ENCODE data around the gene EEF1G. TPM values are rescaled to one million over a fixed set of nuclear protein-coding genes. Genes with fewer than 3 reads are reported as not detected.
A peak's percentile ranks its signal among the peaks of the same experiment; 100 is the strongest.

The EEF1G gene
- total and polyA plus RNA-seq, 9 of the 15 experiments (the other 6 are each of a cell fraction or from before 2014, with no cell fraction given), result 985 to 2,349 (median 2,035) TPM

GRCh38 chr11:62621567-62622470 lies 48.1 kb upstream of the EEF1G start, which contains the start of gene B3GAT3 (continued):
- no peak; the same call in 1 of the 2 replicates for TF ChIP-seq GATAD2B (IDR thresholded peaks at IDR 0.05; ENCODE audit: borderline replicate concordance)
- peak; percentile 53; the same call in 1 of the 2 replicates for TF ChIP-seq TARDBP (IDR thresholded peaks at IDR 0.05)
- TF ChIP-seq MBD2 (IDR thresholded peaks at IDR 0.05; ENCODE audit: borderline replicate concordance, low read depth), result 0 out of 2 replicates have a peak, but pooled peaks have one; percentile 37
- TF ChIP-seq ZNF347 (CRISPR knock-in tag; IDR thresholded peaks at IDR 0.05; ENCODE audit: low read depth), result no peak
- no peak for TF ChIP-seq CREB5 (CRISPR knock-in tag; IDR thresholded peaks at IDR 0.05)
- TF ChIP-seq PTRF (tag; IDR thresholded peaks at IDR 0.05), result no peak
- peak; percentile 88 for TF ChIP-seq E2F1 (CRISPR knock-in tag; IDR thresholded peaks at IDR 0.05)
- no peak for TF ChIP-seq POU5F1 (IDR thresholded peaks at IDR 0.05; ENCODE audit: borderline replicate concordance, low read depth, low read length, partially characterized antibody)
- no peak for TF ChIP-seq NFRKB (IDR thresholded peaks at IDR 0.05; ENCODE audit: low read depth)
- peak; percentile 82; the same call in 1 of the 2 replicates for TF ChIP-seq NCOA1 (IDR thresholded peaks at IDR 0.05; ENCODE audit: low read depth)
- TF ChIP-seq ZNF583 (CRISPR knock-in tag; IDR thresholded peaks at IDR 0.05), result no peak
- TF ChIP-seq ZFPM2 (CRISPR knock-in tag; IDR thresholded peaks at IDR 0.05), result no peak
- TF ChIP-seq POLR2AphosphoS2 (IDR thresholded peaks at IDR 0.05; ENCODE audit: low read length), result peak; percentile 99
- TF ChIP-seq TAF1 (IDR thresholded peaks at IDR 0.05; ENCODE audit: control insufficient read depth, extremely low read depth, insufficient read depth, low read length, severe bottlenecking), result peak; percentile 62
- peak; percentile 67 for TF ChIP-seq CTCFL (IDR thresholded peaks at IDR 0.05; ENCODE audit: borderline replicate concordance, insufficient read depth, low read depth, low read length, poor library complexity, severe bottlenecking)
- TF ChIP-seq ZNF766 (CRISPR knock-in tag; conservative IDR thresholded peaks at IDR 0.05), result 0 out of 2 replicates have a peak, but pooled peaks have one; percentile 13
- TF ChIP-seq MNT (conservative IDR thresholded peaks at IDR 0.05), result peak; percentile 99 to 100
- peak; percentile 77 for TF ChIP-seq CXXC5 (CRISPR knock-in tag; IDR thresholded peaks at IDR 0.05)
- TF ChIP-seq PHF8 (IDR thresholded peaks at IDR 0.05; ENCODE audit: borderline replicate concordance, low read length), result peak; percentile 49; the same call in 1 of the 2 replicates
- TF ChIP-seq MTA1 (IDR thresholded peaks at IDR 0.05; ENCODE audit: borderline replicate concordance), result peak; percentile 66; the same call in 1 of the 2 replicates

Measured in K562 (cell line).